ENCODE measurements around the gene BCAS4. TPM values are rescaled to one million over a fixed set of nuclear protein-coding genes. Genes with fewer than 3 reads are reported as not detected.
A peak's percentile ranks its signal among the peaks of the same experiment; 100 is the strongest.

Gene BCAS4
- total RNA-seq, 4 donors from 2014 or later: 0.66 to 91.6 (median 1.9) TPM

DNA sequence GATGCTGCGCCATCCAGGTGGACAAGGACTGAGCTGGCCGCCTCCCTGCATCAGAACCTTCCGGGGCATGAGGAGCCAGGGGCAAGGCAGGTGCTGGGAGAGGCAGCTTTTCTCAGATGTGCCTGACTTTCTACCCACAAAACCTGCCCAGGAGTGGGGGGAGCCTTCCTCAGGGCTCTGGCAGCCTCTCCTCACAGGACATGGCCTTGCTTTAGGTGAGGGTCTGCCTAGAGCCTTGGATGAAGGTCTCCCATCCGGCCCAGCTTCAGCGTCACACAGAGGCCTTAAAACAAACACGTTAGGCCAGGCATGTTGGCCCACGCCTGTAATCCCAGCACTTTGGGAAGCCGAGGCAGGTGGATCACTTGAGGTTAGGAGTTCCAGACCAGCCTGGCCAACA lies 7.4 kb downstream of the BCAS4 start:
- no peaks in the 10 kb centered on the region for H3K9me3 ChIP-seq
- DNase-seq: no peak
- no peak for TF ChIP-seq POLR2A (IDR thresholded peaks at IDR 0.05)
- TF ChIP-seq, protein P1, sequence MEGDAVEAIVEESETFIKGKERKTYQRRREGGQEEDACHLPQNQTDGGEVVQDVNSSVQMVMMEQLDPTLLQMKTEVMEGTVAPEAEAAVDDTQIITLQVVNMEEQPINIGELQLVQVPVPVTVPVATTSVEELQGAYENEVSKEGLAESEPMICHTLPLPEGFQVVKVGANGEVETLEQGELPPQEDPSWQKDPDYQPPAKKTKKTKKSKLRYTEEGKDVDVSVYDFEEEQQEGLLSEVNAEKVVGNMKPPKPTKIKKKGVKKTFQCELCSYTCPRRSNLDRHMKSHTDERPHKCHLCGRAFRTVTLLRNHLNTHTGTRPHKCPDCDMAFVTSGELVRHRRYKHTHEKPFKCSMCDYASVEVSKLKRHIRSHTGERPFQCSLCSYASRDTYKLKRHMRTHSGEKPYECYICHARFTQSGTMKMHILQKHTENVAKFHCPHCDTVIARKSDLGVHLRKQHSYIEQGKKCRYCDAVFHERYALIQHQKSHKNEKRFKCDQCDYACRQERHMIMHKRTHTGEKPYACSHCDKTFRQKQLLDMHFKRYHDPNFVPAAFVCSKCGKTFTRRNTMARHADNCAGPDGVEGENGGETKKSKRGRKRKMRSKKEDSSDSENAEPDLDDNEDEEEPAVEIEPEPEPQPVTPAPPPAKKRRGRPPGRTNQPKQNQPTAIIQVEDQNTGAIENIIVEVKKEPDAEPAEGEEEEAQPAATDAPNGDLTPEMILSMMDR (IDR thresholded peaks at IDR 0.05): no peak
- H3K4me1 ChIP-seq: no peaks in the 10 kb centered on the region
- H3K4me3 ChIP-seq: no peak overlapping the region
- no peaks in the 10 kb centered on the region for H3K27me3 ChIP-seq
- no peaks in the 10 kb centered on the region for H3K36me3 ChIP-seq
- H3K27ac ChIP-seq: no peak overlapping the region

DNA sequence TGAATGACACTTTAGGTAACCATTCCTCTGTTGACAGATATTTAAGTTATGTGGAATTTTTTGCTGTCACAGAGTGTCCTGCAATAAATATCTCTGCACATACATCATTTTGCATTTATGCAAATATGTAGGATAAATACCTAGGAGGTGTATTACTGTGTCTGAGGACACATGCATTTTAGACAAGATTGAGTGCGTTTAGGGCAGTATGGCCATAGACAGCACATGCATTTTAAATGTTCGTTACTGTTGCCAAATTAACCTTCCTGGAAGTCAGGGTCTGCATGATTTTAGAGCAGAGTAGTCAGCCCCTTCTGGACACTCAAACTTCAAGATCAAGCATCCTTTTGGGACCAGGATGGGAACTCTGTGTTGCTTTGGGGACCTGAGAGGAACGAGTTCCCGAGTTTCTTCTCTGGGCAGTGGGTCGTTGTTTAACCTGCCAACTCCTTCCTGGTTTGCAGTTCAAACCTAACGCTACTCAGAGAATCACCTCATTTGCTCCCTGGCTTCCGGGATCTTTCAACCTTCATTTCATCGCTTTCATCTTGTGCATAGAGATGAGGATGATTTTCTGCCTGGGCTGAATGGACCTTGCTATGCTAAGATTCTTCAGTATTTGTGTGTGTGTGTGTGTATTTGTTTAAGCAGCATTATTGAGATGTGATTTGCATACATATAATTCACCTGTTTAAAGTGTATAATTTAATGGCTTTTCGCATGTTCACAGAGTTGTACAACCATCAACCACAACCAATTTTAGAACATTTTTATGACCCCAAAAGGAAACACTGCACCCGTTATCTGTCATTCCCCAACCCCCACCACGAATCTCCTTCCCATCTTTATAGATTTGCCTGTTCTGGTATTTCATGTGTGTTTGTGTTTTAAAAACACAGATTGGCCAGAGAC lies 9.8 kb downstream of the BCAS4 start:
- TF ChIP-seq, protein P1 (IDR thresholded peaks at IDR 0.05): no peak
- TF ChIP-seq POLR2A (IDR thresholded peaks at IDR 0.05): no peak
- no peaks in the 10 kb centered on the region for H3K4me1 ChIP-seq
- H3K27me3 ChIP-seq: no peaks in the 10 kb centered on the region
- H3K4me3 ChIP-seq: no peak overlapping the region
- H3K27ac ChIP-seq: peak overlapping the region; percentile 8 to 62 (median 29)
- no peaks in the 10 kb centered on the region for H3K9me3 ChIP-seq
- H3K36me3 ChIP-seq: no peaks in the 10 kb centered on the region
- DNase-seq: peak in 1 of 3 donors; percentile 47

DNA sequence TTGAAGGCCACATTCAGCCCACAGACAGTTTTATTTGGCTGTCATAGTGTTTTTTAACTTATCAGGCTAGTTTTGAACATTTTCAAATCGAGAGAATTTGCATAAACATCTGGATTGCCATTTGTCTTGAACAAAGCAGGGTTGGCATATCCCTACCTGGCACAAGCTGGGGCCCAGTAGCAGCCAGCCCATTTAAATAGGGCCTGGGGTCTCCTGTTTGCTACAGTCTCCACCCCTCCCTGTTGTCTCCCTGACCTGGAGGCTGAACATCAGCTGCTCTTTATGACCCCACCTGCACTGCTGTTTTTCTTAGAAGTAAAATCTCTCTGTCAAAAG lies 10.5 kb downstream of the BCAS4 start:
- DNase-seq: no peak
- no peak for TF ChIP-seq POLR2A (IDR thresholded peaks at IDR 0.05)
- TF ChIP-seq, protein P1 (IDR thresholded peaks at IDR 0.05): no peak
- H3K4me1 ChIP-seq: peaks cover 0 to 3% (median 0%) of the 10 kb centered on the region in 4 donors
- H3K36me3 ChIP-seq: no peaks in the 10 kb centered on the region
- no peaks in the 10 kb centered on the region for H3K9me3 ChIP-seq
- peak overlapping the region; percentile 8 to 62 (median 29) for H3K27ac ChIP-seq
- no peak overlapping the region for H3K4me3 ChIP-seq
- H3K27me3 ChIP-seq: no peaks in the 10 kb centered on the region

DNA sequence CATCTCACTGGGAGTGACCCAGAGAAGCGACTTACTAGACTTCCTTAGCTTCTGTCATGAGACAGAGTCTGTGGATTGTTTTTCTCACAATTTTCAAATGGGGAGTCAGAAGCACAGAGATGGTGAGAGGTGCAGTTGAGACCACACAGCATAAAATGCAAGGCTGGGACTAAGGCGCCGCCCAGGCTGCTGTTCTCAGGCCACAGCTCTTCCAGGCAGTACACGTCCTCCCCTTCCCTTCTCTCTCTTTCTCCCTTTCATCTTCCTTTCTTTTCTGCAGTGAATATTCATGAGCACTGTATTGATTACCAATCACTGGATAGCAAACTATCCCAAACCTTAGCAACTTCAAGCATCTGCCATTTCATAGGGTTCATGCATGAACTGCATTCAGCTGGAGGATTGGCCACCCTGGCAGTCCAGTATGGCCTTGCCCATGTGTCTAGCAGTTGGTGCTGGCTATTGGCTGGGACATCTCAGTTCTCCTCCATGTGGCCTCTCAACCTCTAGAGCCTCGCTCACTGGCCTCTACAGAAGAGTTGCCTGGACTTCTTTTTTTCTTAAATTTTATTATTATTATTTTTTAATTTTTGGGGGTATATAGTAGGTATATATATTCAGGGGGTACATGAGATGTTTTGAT lies 11.4 kb downstream of the BCAS4 start:
- peak overlapping the region in 1 of 4 donors; percentile 62 for H3K27ac ChIP-seq
- no peaks in the 10 kb centered on the region for H3K9me3 ChIP-seq
- TF ChIP-seq, protein P1 (IDR thresholded peaks at IDR 0.05): no peak
- no peak for TF ChIP-seq POLR2A (IDR thresholded peaks at IDR 0.05)
- H3K4me3 ChIP-seq: no peak overlapping the region
- no peak for DNase-seq
- H3K27me3 ChIP-seq: no peaks in the 10 kb centered on the region
- H3K36me3 ChIP-seq: no peaks in the 10 kb centered on the region
- H3K4me1 ChIP-seq: peaks cover 0 to 3% (median 0%) of the 10 kb centered on the region in 4 donors

DNA sequence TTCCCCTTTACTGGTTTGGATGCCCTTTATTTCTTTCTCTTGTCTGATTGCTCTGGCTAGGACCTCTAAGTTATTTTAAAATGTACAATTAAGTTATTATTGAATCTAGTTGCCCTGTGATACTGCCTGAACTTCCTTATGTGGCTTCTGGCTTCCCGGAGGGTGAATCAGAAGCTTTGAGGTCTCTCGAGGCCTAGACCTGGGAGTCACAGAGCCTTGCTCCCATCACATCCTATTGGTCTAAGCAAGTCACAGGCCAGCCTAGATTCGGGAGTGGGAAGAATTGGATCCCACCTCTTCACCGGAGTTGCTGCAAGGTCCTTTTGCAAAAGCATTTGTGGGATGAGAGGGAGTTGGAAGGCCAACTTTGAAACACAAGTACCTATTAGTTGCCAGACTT lies 15.2 kb downstream of the BCAS4 start:
- Histone ChIP-seq H3K9me3 (no peaks in the 10 kb centered on the region), H3K4me3 (no peak overlapping the region), H3K27ac (peak overlapping the region in 1 of 4 donors; percentile 67), H3K27me3 (no peaks in the 10 kb centered on the region), H3K36me3 (no peaks in the 10 kb centered on the region), H3K4me1 (peaks cover 0 to 8% (median 1%) of the 10 kb centered on the region in 4 donors)
- no peak for TF ChIP-seq POLR2A (IDR thresholded peaks at IDR 0.05)
- TF ChIP-seq, protein P1 (IDR thresholded peaks at IDR 0.05): no peak
- DNase-seq: no peak
